ENCODE results near the gene MZT2A.
"Not testable (repeated sequence)": the region's sequence is repeated elsewhere in the genome, so short reads cannot be mapped to it uniquely, and the experiment has no call there.

DNA sequence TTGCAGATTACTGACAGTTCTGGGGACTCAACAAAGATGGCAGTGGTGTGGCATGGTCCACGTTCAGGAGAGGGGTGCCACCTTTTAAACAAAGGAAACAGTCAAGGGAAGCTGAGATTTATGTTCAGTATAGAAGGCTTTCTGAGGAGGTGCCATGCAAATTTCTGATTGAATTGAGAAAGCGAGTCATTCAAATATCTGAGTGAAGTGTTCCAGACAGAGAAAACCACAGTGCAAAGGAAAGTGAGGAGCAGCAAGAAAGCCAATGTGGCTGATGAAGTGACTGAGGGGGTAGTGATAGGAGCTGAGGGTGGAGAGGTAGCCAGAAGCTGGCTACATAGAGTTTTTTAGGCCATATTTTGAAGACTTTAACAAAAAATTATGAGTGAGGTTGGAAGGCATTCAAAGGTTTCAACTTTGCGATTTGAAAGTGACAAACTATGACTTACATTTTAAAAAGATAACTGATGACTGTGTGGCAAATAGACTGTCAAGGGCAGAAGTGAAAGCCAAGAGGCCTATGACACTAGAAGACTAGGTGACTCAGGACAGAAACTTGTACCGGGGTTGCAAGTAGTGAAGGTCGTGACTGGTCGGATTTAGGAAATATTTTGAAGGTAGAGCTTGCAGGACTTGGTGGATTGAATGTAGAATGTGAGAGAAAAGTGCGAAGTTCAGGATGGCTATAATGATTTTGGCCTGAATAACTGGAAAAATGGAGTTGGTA lies 51.3 kb downstream of the MZT2A start:
- TF ChIP-seq, protein P1, sequence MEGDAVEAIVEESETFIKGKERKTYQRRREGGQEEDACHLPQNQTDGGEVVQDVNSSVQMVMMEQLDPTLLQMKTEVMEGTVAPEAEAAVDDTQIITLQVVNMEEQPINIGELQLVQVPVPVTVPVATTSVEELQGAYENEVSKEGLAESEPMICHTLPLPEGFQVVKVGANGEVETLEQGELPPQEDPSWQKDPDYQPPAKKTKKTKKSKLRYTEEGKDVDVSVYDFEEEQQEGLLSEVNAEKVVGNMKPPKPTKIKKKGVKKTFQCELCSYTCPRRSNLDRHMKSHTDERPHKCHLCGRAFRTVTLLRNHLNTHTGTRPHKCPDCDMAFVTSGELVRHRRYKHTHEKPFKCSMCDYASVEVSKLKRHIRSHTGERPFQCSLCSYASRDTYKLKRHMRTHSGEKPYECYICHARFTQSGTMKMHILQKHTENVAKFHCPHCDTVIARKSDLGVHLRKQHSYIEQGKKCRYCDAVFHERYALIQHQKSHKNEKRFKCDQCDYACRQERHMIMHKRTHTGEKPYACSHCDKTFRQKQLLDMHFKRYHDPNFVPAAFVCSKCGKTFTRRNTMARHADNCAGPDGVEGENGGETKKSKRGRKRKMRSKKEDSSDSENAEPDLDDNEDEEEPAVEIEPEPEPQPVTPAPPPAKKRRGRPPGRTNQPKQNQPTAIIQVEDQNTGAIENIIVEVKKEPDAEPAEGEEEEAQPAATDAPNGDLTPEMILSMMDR (IDR thresholded peaks at IDR 0.05; ENCODE audit: insufficient read depth, low read length, poor library complexity, severe bottlenecking) = not testable (repeated sequence)
- not testable (repeated sequence) for TF ChIP-seq EZH2phosphoT487 (conservative IDR thresholded peaks at IDR 0.05; ENCODE audit: low read length)

Data from SU-DHL-6 (cell line).